GM18858 (cell line): Measurements from ENCODE around the gene COASY.

Source experiments
- ATAC-seq: cut with Tn5 transposase; IDR thresholded peaks from one replicate; pipeline ENCODE4 v1.9.1; 2021; ENCODE audit not compliant: unreplicated experiment

Gene COASY

GRCh38 chr17:42561897-42562387 lies at the start of gene COASY:
Gene COASY, plus strand, starts transcription at chr17:42562148. Its CDS starts 475 bp downstream, at chr17:42562623.
- no peak for ATAC-seq

- no peak for ATAC-seq
Observed at GRCh38 chr17:42512246-42512645, 49.7 kb upstream of the COASY start.

- ATAC-seq = no peak
Observed at GRCh38 chr17:42512733-42513251, 49.2 kb upstream of the COASY start.

GRCh38 chr17:42513686-42514085 lies 48.3 kb upstream of the COASY start:
- no peak for ATAC-seq

GRCh38 chr17:42514279-42514678 lies 47.7 kb upstream of the COASY start:
- no peak for ATAC-seq

GRCh38 chr17:42514867-42515266 lies 47.1 kb upstream of the COASY start:
- ATAC-seq = no peak

- ATAC-seq = no peak
Observed at GRCh38 chr17:42517516-42517915, 44.4 kb upstream of the COASY start.

GRCh38 chr17:42518046-42518754 lies 43.7 kb upstream of the COASY start:
- ATAC-seq = no peak

- no peak for ATAC-seq
Observed at GRCh38 chr17:42518755-42519545, 43.0 kb upstream of the COASY start.

- ATAC-seq = no peak
Observed at GRCh38 chr17:42519546-42520491, 42.1 kb upstream of the COASY start.

GRCh38 chr17:42520540-42520951 lies 41.4 kb upstream of the COASY start:
- no peak for ATAC-seq

GRCh38 chr17:42521036-42521435 lies 40.9 kb upstream of the COASY start:
- no peak for ATAC-seq

- no peak for ATAC-seq
Observed at GRCh38 chr17:42521666-42522262, 40.2 kb upstream of the COASY start.

GRCh38 chr17:42522263-42522790 lies 39.6 kb upstream of the COASY start:
- ATAC-seq = no peak

GRCh38 chr17:42522798-42523278 lies 39.1 kb upstream of the COASY start:
- no peak for ATAC-seq

- no peak for ATAC-seq
Observed at GRCh38 chr17:42525221-42525620, 36.7 kb upstream of the COASY start.

- no peak for ATAC-seq
Observed at GRCh38 chr17:42526031-42526444, 35.9 kb upstream of the COASY start.

GRCh38 chr17:42527932-42528331 lies 34.0 kb upstream of the COASY start:
- no peak for ATAC-seq

- ATAC-seq = no peak
Observed at GRCh38 chr17:42529061-42529460, 32.9 kb upstream of the COASY start.

- ATAC-seq = no peak
Observed at GRCh38 chr17:42530952-42531454, 30.9 kb upstream of the COASY start.
